ENCODE data around the gene ANKRD6.
"Not testable (repeated sequence)": the region's sequence is repeated elsewhere in the genome, so short reads cannot be mapped to it uniquely, and the experiment has no call there.

ANKRD6 gene

GRCh38 chr6:89602166-89602565 lies 169.2 kb downstream of the ANKRD6 start:
- no peak for DNase-seq (ENCODE audit: low read depth)

GRCh38 chr6:89604653-89605052 lies 171.7 kb downstream of the ANKRD6 start:
- no peak for DNase-seq (ENCODE audit: low read depth)

- DNase-seq (ENCODE audit: low read depth), result no peak
These were observed 172.9 kb downstream of the ANKRD6 start for GRCh38 chr6:89605861-89606260.

GRCh38 chr6:89610149-89610642 lies 177.2 kb downstream of the ANKRD6 start:
- DNase-seq (ENCODE audit: low read depth), result peak; percentile 58

- peak; percentile 14 for DNase-seq (ENCODE audit: low read depth)
These were observed 178.7 kb downstream of the ANKRD6 start for GRCh38 chr6:89611666-89612065.

- no peak for DNase-seq (ENCODE audit: low read depth)
These were observed 179.2 kb downstream of the ANKRD6 start for GRCh38 chr6:89612121-89612520.

GRCh38 chr6:89613790-89614189 lies 180.8 kb downstream of the ANKRD6 start:
- no peak for DNase-seq (ENCODE audit: low read depth)

- no peak for DNase-seq (ENCODE audit: low read depth)
These were observed 182.9 kb downstream of the ANKRD6 start for GRCh38 chr6:89615882-89616281.

- DNase-seq (ENCODE audit: low read depth), result no peak
These were observed 183.6 kb downstream of the ANKRD6 start for GRCh38 chr6:89616531-89616930.

GRCh38 chr6:89618026-89618425 lies 185.1 kb downstream of the ANKRD6 start:
- DNase-seq (ENCODE audit: low read depth), result no peak

GRCh38 chr6:89619567-89619966 lies 186.6 kb downstream of the ANKRD6 start:
- DNase-seq (ENCODE audit: low read depth), result no peak

GRCh38 chr6:89623749-89624148 lies 190.8 kb downstream of the ANKRD6 start:
- DNase-seq (ENCODE audit: low read depth), result no peak

GRCh38 chr6:89630488-89630887 lies 197.5 kb downstream of the ANKRD6 start:
- DNase-seq (ENCODE audit: low read depth), result no peak

- not testable (repeated sequence) for DNase-seq (ENCODE audit: low read depth)
These were observed 203.5 kb downstream of the ANKRD6 start for GRCh38 chr6:89636412-89636811.

GRCh38 chr6:89637960-89638319 lies 205.0 kb downstream of the ANKRD6 start:
- no peak for DNase-seq (ENCODE audit: low read depth)

- peak; percentile 96 for DNase-seq (ENCODE audit: low read depth)
These were observed 205.6 kb downstream of the ANKRD6 start, which contains the start of gene LYRM2 for GRCh38 chr6:89638320-89639195. Gene LYRM2, minus strand, starts transcription at chr6:89638747. Its CDS starts 31 bp downstream, at chr6:89638716.

- peak; percentile 85 for DNase-seq (ENCODE audit: low read depth)
These were observed 207.9 kb downstream of the ANKRD6 start for GRCh38 chr6:89640804-89641203.

- not testable (repeated sequence) for DNase-seq (ENCODE audit: low read depth)
These were observed 208.6 kb downstream of the ANKRD6 start for GRCh38 chr6:89641581-89641980.

GRCh38 chr6:89642956-89643355 lies 210.0 kb downstream of the ANKRD6 start:
- no peak for DNase-seq (ENCODE audit: low read depth)

GRCh38 chr6:89643406-89643805 lies 210.5 kb downstream of the ANKRD6 start:
- no peak for DNase-seq (ENCODE audit: low read depth)

- no peak for DNase-seq (ENCODE audit: low read depth)
These were observed 211.9 kb downstream of the ANKRD6 start for GRCh38 chr6:89644864-89645263.

- DNase-seq (ENCODE audit: low read depth), result no peak
These were observed 216.7 kb downstream of the ANKRD6 start for GRCh38 chr6:89649682-89650081.

- no peak for DNase-seq (ENCODE audit: low read depth)
These were observed 217.6 kb downstream of the ANKRD6 start for GRCh38 chr6:89650579-89650978.

- peak; percentile 78 for DNase-seq (ENCODE audit: low read depth)
These were observed 222.2 kb downstream of the ANKRD6 start for GRCh38 chr6:89655122-89655521.

All from ELR (cell line).